ENCODE results near the gene SYT7. TPM values are rescaled to one million over a fixed set of nuclear protein-coding genes. Genes with fewer than 3 reads are reported as not detected.

SYT7 gene
- total RNA-seq, 1 donor from 2014 or later, result 4.1 TPM

DNA sequence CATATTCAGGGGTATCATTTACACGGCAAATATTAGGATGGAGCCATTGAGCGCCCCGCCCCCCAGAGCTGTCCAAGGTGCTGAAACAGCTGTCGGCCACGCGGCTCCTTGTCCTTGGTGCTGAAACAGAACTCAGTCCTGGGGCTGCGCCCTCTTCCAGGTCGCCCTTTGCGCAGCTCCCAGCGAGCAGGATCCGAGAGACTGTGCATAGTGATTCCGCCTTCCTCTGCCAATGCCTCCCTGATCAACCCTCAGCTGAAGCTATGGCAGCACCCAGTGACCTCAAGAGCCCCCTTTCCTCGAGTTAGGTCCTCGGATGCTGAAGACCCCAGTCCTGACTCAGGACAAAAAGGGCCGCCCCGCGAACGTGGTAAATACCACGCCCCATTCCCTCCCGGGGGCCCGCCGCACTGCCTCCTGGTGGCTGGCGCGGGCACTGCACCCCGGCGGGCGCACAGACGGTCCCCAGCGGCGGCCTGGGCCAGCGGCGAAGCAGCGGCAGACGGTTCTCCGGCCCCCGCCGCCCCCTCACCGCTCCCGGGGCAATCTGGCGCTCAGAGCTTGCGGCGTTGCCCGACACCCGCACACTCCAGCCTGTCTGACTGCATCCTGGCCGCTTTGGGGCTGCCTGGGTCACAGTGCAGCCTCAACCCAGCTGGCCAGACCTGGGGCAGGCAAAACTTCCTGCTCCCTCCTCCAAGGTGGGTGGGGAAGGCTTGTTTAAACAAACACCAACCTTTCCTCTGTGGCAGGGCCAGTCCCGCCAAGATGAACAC is 13.4 kb downstream of the SYT7 start:
- peak; percentile 94 for DNase-seq (ENCODE audit: low read depth, low spot score)
- no peak overlapping the region for H3K27ac Mint-ChIP-seq (ENCODE audit: unreplicated experiment)

DNA sequence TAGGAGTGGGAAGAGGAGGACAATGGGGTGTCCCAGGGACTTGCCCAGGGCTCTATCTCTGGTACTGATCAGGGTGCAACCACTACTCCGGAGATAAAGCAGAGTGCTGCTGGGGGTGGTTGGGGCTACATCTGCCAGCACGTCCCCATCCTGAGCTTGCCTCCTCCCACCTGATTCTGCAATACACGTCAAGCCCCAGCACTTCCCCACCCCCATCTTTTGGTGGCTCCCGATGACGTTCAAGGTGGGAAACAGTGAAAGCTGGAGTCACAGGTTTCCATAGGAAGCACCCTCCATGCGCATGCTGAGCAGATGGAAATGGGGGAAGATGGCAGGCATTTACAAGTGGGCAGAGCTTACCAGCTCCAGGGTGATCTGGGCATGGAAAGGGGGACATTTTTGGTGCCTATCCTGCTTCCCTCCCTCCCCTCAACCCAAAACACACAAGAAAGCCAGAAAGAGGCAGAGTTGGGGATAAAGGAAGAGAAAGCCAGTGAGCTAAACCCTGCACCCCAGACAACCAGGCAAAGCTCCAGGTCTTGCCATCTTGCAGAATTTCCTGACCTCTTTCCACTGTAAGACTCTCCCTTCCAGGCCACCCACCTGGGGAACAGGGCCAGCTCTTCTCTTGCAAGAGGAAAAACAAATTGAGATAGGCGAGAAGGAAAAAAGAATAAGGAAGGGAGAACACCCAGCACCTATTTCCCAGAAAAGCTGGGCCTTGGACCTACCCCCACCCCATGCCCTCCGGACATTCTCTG is 15.8 kb downstream of the SYT7 start:
- H3K36me3 Mint-ChIP-seq (ENCODE audit: low read depth), result no peaks in the 10 kb centered on the region
- TF ChIP-seq, protein P1, sequence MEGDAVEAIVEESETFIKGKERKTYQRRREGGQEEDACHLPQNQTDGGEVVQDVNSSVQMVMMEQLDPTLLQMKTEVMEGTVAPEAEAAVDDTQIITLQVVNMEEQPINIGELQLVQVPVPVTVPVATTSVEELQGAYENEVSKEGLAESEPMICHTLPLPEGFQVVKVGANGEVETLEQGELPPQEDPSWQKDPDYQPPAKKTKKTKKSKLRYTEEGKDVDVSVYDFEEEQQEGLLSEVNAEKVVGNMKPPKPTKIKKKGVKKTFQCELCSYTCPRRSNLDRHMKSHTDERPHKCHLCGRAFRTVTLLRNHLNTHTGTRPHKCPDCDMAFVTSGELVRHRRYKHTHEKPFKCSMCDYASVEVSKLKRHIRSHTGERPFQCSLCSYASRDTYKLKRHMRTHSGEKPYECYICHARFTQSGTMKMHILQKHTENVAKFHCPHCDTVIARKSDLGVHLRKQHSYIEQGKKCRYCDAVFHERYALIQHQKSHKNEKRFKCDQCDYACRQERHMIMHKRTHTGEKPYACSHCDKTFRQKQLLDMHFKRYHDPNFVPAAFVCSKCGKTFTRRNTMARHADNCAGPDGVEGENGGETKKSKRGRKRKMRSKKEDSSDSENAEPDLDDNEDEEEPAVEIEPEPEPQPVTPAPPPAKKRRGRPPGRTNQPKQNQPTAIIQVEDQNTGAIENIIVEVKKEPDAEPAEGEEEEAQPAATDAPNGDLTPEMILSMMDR (conservative IDR thresholded peaks at IDR 0.05), result no peak
- H3K9me3 Mint-ChIP-seq, result no peaks in the 10 kb centered on the region
- peaks cover 88% of the 10 kb centered on the region for H3K27me3 Mint-ChIP-seq (ENCODE audit: low read depth)
- DNase-seq (ENCODE audit: low read depth, low spot score), result no peak
- no peak overlapping the region for H3K27ac Mint-ChIP-seq (ENCODE audit: unreplicated experiment)
- H3K4me1 Mint-ChIP-seq, result peaks cover 8% of the 10 kb centered on the region
- H3K4me3 Mint-ChIP-seq, result no peak overlapping the region

More for the DNA sequence above, 13.4 kb downstream of the SYT7 start:
- Mint-ChIP-seq H3K9me3 (no peaks in the 10 kb centered on the region), H3K36me3 (ENCODE audit: low read depth) (no peaks in the 10 kb centered on the region), H3K27me3 (ENCODE audit: low read depth) (peaks cover 86% of the 10 kb centered on the region), H3K4me1 (peaks cover 8% of the 10 kb centered on the region), H3K4me3 (peak overlapping the region; percentile 15)
- TF ChIP-seq, protein P1 (conservative IDR thresholded peaks at IDR 0.05), result peak; percentile 96

DNA sequence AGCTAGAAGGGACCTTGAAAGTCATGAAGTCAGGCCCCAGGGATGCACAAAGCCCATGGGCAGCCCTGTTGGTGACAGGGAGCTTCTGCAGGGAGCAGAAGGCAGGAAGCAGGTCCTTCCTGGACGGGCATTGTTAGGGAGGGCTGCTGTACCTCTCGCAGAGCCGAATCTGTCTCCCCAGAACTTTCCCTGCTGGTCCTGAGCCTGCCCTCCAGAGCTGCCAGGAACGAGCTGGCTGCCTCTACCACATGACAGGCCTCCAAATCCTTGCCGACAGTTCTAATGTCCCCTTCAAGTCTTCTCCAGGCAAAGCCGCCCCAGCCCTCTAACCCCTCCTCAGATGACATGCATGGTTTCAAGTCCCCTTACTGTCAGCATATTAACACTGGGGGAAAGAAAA is 20.1 kb downstream of the SYT7 start:
- Mint-ChIP-seq H3K27ac (ENCODE audit: unreplicated experiment) (no peak overlapping the region), H3K36me3 (ENCODE audit: low read depth) (no peaks in the 10 kb centered on the region), H3K4me1 (peaks cover under 1% of the 10 kb centered on the region), H3K9me3 (no peaks in the 10 kb centered on the region), H3K27me3 (ENCODE audit: low read depth) (peaks cover 93% of the 10 kb centered on the region), H3K4me3 (no peak overlapping the region)
- DNase-seq (ENCODE audit: low read depth, low spot score), result no peak
- TF ChIP-seq, protein P1 (conservative IDR thresholded peaks at IDR 0.05), result no peak

DNA sequence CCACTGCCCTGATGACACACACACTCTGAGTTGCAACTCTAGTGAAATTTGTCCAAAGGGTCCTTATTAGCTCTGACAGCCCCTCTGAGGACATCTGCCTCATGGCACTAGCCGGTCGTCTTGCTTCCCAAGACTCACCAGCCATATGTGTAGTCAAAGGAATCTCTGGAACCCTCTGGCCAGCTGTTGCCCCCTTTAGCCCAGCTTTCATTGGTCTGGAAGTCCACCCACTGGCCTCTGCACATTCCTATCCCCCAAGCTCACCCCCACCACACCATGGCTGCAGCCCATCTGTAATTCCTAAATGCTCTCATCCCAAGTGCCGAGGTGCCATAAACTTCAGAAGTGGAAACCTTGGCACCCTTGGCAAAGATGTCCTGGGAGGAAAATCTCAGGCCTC is 24.3 kb downstream of the SYT7 start:
- H3K36me3 Mint-ChIP-seq (ENCODE audit: low read depth), result no peaks in the 10 kb centered on the region
- peaks cover 10% of the 10 kb centered on the region for H3K4me1 Mint-ChIP-seq
- H3K27me3 Mint-ChIP-seq (ENCODE audit: low read depth), result peaks cover 89% of the 10 kb centered on the region
- DNase-seq (ENCODE audit: low read depth, low spot score), result no peak
- no peak overlapping the region for H3K27ac Mint-ChIP-seq (ENCODE audit: unreplicated experiment)
- no peaks in the 10 kb centered on the region for H3K9me3 Mint-ChIP-seq
- TF ChIP-seq, protein P1 (conservative IDR thresholded peaks at IDR 0.05), result no peak
- no peak overlapping the region for H3K4me3 Mint-ChIP-seq

DNA sequence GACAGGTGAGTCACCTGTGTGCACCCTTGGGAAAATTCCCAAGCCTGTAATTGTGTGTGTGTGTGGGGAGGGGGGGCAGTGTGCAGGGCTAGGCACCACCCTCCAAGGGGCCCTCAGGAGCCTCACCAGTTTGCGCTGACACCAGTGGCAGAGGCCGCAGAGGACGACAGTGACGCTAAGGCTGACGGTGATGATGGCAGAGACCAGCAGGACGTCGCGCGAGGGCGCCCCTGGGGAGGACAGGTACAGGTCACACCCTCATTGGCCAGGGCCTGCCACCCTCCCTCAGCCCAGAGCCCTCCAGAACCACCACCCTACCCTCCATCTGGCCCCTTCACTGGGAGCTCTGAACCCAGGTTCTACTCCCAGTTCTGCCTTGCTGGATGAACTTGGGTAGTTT is 24.9 kb downstream of the SYT7 start:
- peaks cover 10% of the 10 kb centered on the region for H3K4me1 Mint-ChIP-seq
- H3K4me3 Mint-ChIP-seq, result no peak overlapping the region
- no peak overlapping the region for H3K27ac Mint-ChIP-seq (ENCODE audit: unreplicated experiment)
- no peaks in the 10 kb centered on the region for H3K36me3 Mint-ChIP-seq (ENCODE audit: low read depth)
- TF ChIP-seq, protein P1 (conservative IDR thresholded peaks at IDR 0.05), result no peak
- no peak for DNase-seq (ENCODE audit: low read depth, low spot score)
- no peaks in the 10 kb centered on the region for H3K9me3 Mint-ChIP-seq
- peaks cover 85% of the 10 kb centered on the region for H3K27me3 Mint-ChIP-seq (ENCODE audit: low read depth)
